Endothelial cell of umbilical vein (primary cell): ENCODE results near the gene COG5. TPM values are rescaled to one million over a fixed set of nuclear protein-coding genes. Genes with fewer than 3 reads are reported as not detected.

Experiments used
- BruUV-seq: library from RNA; stranded (reverse); fragments of 400-500 nt; replicated peaks from 2 replicates; lab custom pipeline; 2021; lab: Mats Ljungman, UMichigan
- CTCF ChIA-PET: fragments of 300-600, 350-600 bp; sonication (Branson Sonifier 250); formaldehyde crosslinking; loops from one replicate; lab custom pipeline; 2021; ENCODE audit warnings: antibody characterized with exemption, inconsistent platforms; lab: Charles Lee
- POLR2A ChIA-PET: fragments of 300-600, 350-600 bp; sonication (Branson Sonifier 250); formaldehyde crosslinking; loops from one replicate; lab custom pipeline; 2021; ENCODE audit warnings: antibody characterized with exemption, inconsistent platforms; lab: Charles Lee
- DNase-seq: peaks from one replicate; pipeline ENCODE4 v3.0.0-alpha.2; 2011; ENCODE audit warnings: low read depth, low spot score
- FAIRE-seq: peaks from 2 replicates; lab custom pipeline; 2011; peaks lifted over from hg19 to GRCh38; lab: Jason Lieb, UNC
- H2AFZ ChIP-seq: 2 replicates; pipeline ENCODE4 v1.6.0; 2012; ENCODE audit warnings: low read depth, low read length, control low read depth, inconsistent platforms
- H3K27ac ChIP-seq: 2 replicates; pipeline ENCODE4 v1.5.1; 2011; ENCODE audit warnings: low read depth, mild to moderate bottlenecking, control low read depth, low read length, moderate library complexity; ENCODE audit not compliant: insufficient read depth
- H3K27me3 ChIP-seq, 2 experiments: 2 replicates each; pipeline versions ENCODE4 v1.6.0 to v1.6.1; 2011; ENCODE audit warnings: low read length in 2 of 2, mixed read lengths in 1 of 2; ENCODE audit not compliant: control insufficient read depth in 2 of 2, insufficient read depth in 2 of 2
- H3K36me3 ChIP-seq, 2 experiments: 2 replicates in 1 of 2; 3 replicates in 1 of 2; pipeline ENCODE4 v1.5.1; 2011; ENCODE audit warnings: low read length in 2 of 2, mild to moderate bottlenecking in 1 of 2, moderate library complexity in 1 of 2; ENCODE audit not compliant: control insufficient read depth in 2 of 2, insufficient read depth in 2 of 2; ENCODE audit errors: extremely low read depth in 1 of 2
- H3K4me1 ChIP-seq: 3 replicates; pipeline ENCODE4 v1.5.1; 2011; ENCODE audit warnings: mild to moderate bottlenecking, low read length; ENCODE audit not compliant: control insufficient read depth, insufficient read depth; ENCODE audit errors: extremely low read depth
- H3K4me2 ChIP-seq: 2 replicates; pipeline ENCODE4 v1.6.1; 2011; ENCODE audit warnings: low read length, control low read depth, mixed read lengths; ENCODE audit not compliant: insufficient read depth
- H3K4me3 ChIP-seq, 3 experiments: fragments of 200-600 bp in 1 of 3; sonication (generic), shearing (Covaris generic) in 1 of 3; replicated peaks in 1 of 3; 2 replicates each; pipeline ENCODE4 v1.5.1; 2011 to 2016; ENCODE audit warnings: control low read depth in 3 of 3, low read length in 3 of 3, mild to moderate bottlenecking in 2 of 3, inconsistent platforms in 1 of 3, low read depth in 1 of 3, moderate library complexity in 1 of 3; ENCODE audit not compliant: insufficient read depth in 1 of 3
- H3K79me2 ChIP-seq: 2 replicates; pipeline ENCODE4 v1.6.0; 2012; ENCODE audit warnings: low read length, inconsistent platforms; ENCODE audit not compliant: control insufficient read depth, insufficient read depth
- H3K9ac ChIP-seq: replicated peaks from 2 replicates; pipeline ENCODE3; 2011; ENCODE audit warnings: low read length, control low read depth; ENCODE audit not compliant: insufficient read depth; ENCODE audit errors: extremely low read depth
- H3K9me1 ChIP-seq: replicated peaks from 3 replicates; pipeline ENCODE4 v1.6.0; 2011; ENCODE audit warnings: mild to moderate bottlenecking, low read length; ENCODE audit not compliant: control insufficient read depth, insufficient read depth; ENCODE audit errors: extremely low read depth
- H3K9me3 ChIP-seq: replicated peaks from 2 replicates; pipeline ENCODE4 v1.5.1; 2012; ENCODE audit warnings: low read length, inconsistent platforms; ENCODE audit not compliant: control insufficient read depth, insufficient read depth
- H4K20me1 ChIP-seq: replicated peaks from 2 replicates; pipeline ENCODE3; 2011; ENCODE audit warnings: mild to moderate bottlenecking, low read length; ENCODE audit not compliant: control insufficient read depth, insufficient read depth; ENCODE audit errors: extremely low read depth
- EZH2 ChIP-seq: IDR thresholded peaks from 2 replicates; pipeline ENCODE4 v1.6.1; 2012; ENCODE audit warnings: borderline replicate concordance, low read depth, mild to moderate bottlenecking, moderate library complexity, low read length, inconsistent platforms; ENCODE audit not compliant: severe bottlenecking
- FOS ChIP-seq: IDR thresholded peaks from 2 replicates; pipeline ENCODE4 v1.6.1; 2011; ENCODE audit warnings: mild to moderate bottlenecking, low read length, moderate library complexity, borderline replicate concordance; ENCODE audit not compliant: insufficient read depth
- GATA2 ChIP-seq: IDR thresholded peaks from 2 replicates; pipeline ENCODE4 v1.7.0; 2011; ENCODE audit warnings: low read depth, mild to moderate bottlenecking, moderate library complexity, mixed read lengths, low read length; ENCODE audit not compliant: insufficient read length, insufficient read depth
- JUN ChIP-seq: IDR thresholded peaks from 2 replicates; pipeline ENCODE4 v1.6.1; 2011; ENCODE audit warnings: borderline replicate concordance, low read depth; ENCODE audit not compliant: insufficient read length, insufficient read depth
- MYC ChIP-seq: IDR thresholded peaks from one replicate; pipeline ENCODE4 v1.6.1; 2011; ENCODE audit warnings: mild to moderate bottlenecking, low read depth, low read length
- POLR2A ChIP-seq: IDR thresholded peaks from 2 replicates; pipeline ENCODE4 v1.6.1; 2012; ENCODE audit warnings: low read depth, mild to moderate bottlenecking, control low read depth, low read length
- POLR2AphosphoS5 ChIP-seq: IDR thresholded peaks from 2 replicates; pipeline ENCODE4 v1.6.1; 2012; ENCODE audit warnings: low read depth, mild to moderate bottlenecking, control low read depth, low read length, moderate library complexity; ENCODE audit not compliant: insufficient read depth
- dilution Hi-C: fragments of 300-500 bp; cut with MboI; formaldehyde crosslinking; loops from one replicate; pipeline ENCODE4 v1.15.0; 2019; ENCODE audit warnings: low sequenced_read_pairs; ENCODE audit not compliant: extremely low pct_ligation_motif_present
- intact Hi-C: fragments of 100-400 bp; cut with micrococcal nuclease; formaldehyde crosslinking; loops from one replicate; pipeline ENCODE4 v1.10.0; 2022
- polyA plus RNA-seq, 4 experiments: library from polyadenylated mRNA; depleted of rRNA in 3 of 4; stranded (reverse) in 3 of 4; unstranded in 1 of 4; fragments of >200 nt; gene quantifications; 2 replicates each; pipeline versions ENCODE4 v1.2.1 to v1.2.3, GENCODE V29; 2011 to 2012; ENCODE audit warnings: missing spikeins in 1 of 4
- total RNA-seq: library from RNA; stranded (reverse); gene quantifications from 2 replicates; pipeline ENCODE4 v1.2.3, GENCODE V29; 2021
- TF ChIP-seq, protein P1 (sequence below): IDR thresholded peaks from 2 replicates; pipeline ENCODE4 v1.6.1; 2011; ENCODE audit not compliant: insufficient read depth, insufficient read length
- TF ChIP-seq, protein P2 (sequence below), 2 donors: IDR thresholded peaks; 1 replicate in 1 of 2; 2 replicates in 1 of 2; pipeline ENCODE4 v1.5.1; 2011; ENCODE audit warnings: low read length in 2 of 2, mild to moderate bottlenecking in 2 of 2, moderate library complexity in 2 of 2, control low read depth in 1 of 2, inconsistent platforms in 1 of 2, low read depth in 1 of 2; ENCODE audit not compliant: insufficient read depth in 1 of 2; ENCODE audit errors: extremely low read depth in 1 of 2

The COG5 gene
- total and polyA plus RNA-seq, 2 donors (not counting 3 experiments of a cell fraction or from before 2014, with no cell fraction given) = 18.8 to 45.3 TPM

DNA sequence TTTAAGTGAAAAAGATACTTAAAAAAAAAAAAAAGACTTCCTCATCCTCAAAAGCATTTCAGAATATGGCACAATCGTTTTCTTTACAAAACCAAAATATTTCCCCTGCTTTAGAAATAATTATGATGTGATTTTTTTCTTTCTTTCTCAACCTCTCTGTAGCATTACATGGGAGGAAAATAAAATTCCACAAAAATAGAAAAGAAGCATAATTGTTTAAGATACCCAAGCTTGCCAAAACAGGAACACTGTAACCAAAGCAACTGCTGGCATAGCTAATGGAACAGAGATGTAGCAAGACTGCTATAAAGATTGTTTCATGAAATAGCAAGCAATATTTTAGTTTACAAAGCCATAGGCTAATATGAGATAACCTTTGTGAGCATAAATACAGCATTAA, 169.4 kb downstream of the COG5 start:
- no peaks in the 10 kb centered on the region for H3K9me3 ChIP-seq
- CTCF ChIA-PET = interaction anchor here (1.2 to 1.8 kb wide), 2 partner anchors 20 to 481 kb away, joined by 3 to 4 read pairs; no protein-coding TSS in a partner anchor
- intact Hi-C loops (no loop called here), dilution Hi-C loops (no loop called here)
- POLR2A ChIA-PET = no interaction called here
- no peaks in the 10 kb centered on the region for H3K36me3 ChIP-seq
- no peak overlapping the region for H3K27ac ChIP-seq
- no peaks in the 10 kb centered on the region for H3K27me3 ChIP-seq
- FAIRE-seq (no peak), DNase-seq (no peak)
- TF ChIP-seq GATA2 = no peak
- TF ChIP-seq MYC = no peak
- TF ChIP-seq JUN = no peak
- TF ChIP-seq POLR2A = no peak
- no peak for TF ChIP-seq FOS
- TF ChIP-seq, protein P1, sequence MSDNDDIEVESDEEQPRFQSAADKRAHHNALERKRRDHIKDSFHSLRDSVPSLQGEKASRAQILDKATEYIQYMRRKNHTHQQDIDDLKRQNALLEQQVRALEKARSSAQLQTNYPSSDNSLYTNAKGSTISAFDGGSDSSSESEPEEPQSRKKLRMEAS = no peak
- TF ChIP-seq POLR2AphosphoS5 = no peak
- TF ChIP-seq EZH2 = no peak
- TF ChIP-seq, protein P2, sequence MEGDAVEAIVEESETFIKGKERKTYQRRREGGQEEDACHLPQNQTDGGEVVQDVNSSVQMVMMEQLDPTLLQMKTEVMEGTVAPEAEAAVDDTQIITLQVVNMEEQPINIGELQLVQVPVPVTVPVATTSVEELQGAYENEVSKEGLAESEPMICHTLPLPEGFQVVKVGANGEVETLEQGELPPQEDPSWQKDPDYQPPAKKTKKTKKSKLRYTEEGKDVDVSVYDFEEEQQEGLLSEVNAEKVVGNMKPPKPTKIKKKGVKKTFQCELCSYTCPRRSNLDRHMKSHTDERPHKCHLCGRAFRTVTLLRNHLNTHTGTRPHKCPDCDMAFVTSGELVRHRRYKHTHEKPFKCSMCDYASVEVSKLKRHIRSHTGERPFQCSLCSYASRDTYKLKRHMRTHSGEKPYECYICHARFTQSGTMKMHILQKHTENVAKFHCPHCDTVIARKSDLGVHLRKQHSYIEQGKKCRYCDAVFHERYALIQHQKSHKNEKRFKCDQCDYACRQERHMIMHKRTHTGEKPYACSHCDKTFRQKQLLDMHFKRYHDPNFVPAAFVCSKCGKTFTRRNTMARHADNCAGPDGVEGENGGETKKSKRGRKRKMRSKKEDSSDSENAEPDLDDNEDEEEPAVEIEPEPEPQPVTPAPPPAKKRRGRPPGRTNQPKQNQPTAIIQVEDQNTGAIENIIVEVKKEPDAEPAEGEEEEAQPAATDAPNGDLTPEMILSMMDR (IDR thresholded peaks at IDR 0.05; ENCODE audit: extremely low read depth in 1 of 2, insufficient read depth in 1 of 2, low read depth in 1 of 2, low read length in 2 of 2) = no peak
- H3K4me3 ChIP-seq = no peak overlapping the region
- no TSS peak for BruUV-seq
- no peaks in the 10 kb centered on the region for H3K9me1 ChIP-seq
- no peaks in the 10 kb centered on the region for H3K4me1 ChIP-seq
- H3K79me2 ChIP-seq = no peaks in the 10 kb centered on the region
- no peak overlapping the region for H3K4me2 ChIP-seq
- no peak overlapping the region for H2AFZ ChIP-seq
- H4K20me1 ChIP-seq = no peaks in the 10 kb centered on the region
- no peak overlapping the region for H3K9ac ChIP-seq
